GM21825 (cell line): Measurements from ENCODE around the gene PTPRA.

Source experiments
- ATAC-seq: cut with Tn5 transposase; IDR thresholded peaks from one replicate; pipeline ENCODE4 v1.9.1; 2021; ENCODE audit warnings: mild to moderate bottlenecking, moderate library complexity; ENCODE audit not compliant: unreplicated experiment

PTPRA gene

GRCh38 chr20:2847802-2848201 lies 25.5 kb upstream of the PTPRA start:
- no peak for ATAC-seq

- no peak for ATAC-seq
Observed at GRCh38 chr20:2849529-2849928, 23.8 kb upstream of the PTPRA start.

- no peak for ATAC-seq
Observed at GRCh38 chr20:2851086-2851485, 22.2 kb upstream of the PTPRA start.

DNA sequence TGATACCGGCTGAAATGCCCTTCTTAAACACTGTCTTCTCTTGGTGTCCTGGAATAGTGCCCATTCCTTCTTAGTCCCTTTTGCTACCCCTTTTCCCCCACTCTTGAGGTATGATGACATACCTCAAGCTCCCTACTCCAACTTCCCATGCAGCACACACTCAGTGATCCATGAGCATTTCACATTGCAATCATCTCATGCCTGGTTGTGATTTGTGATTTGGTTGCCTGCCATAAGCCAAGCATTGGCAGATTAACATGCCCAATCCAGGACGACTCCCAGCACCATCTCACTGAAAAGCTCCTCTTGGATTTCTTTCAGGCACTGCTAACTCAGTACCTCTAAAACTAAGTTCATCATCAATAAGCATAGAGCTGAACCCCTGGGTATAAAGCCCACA lies 14.7 kb upstream of the PTPRA start:
- no peak for ATAC-seq

DNA sequence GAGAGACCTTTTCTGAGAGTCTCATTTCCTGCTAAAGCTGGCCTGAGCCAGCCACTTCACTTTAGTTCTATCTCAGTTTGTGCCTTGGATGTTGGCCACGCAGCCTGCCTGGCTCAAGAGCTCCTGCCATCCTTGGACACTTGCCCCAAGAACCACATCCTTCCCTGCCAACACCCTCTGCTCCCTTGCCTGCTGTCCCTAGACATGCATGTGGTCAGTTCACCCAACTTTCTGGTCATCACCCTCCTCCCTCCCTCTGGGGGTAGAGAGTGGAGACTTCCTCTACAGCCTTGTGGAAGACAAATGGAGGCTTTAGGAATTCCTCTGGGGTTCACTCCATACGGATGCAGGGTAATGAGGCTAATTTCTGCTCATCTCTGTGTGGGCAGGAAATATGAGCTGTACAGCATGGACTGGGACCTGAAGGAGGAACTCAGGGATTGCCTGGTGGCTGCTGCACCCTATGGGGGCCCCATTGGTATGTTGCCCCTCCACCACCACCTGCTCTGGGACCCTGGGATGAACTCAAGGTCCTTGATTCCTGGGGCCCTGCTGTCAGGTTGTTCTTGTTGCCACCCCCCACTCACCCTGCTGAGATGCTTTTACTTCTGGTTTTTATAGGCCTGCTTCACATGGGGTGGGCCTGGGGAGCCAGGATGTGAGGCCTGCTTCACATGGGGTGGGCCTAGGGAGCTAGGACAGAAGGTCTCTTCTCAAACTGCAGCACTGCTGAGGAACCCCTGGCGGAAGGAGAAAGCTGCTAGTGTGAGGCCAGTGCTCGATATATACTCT lies 13.8 kb upstream of the PTPRA start:
- ATAC-seq: no peak

DNA sequence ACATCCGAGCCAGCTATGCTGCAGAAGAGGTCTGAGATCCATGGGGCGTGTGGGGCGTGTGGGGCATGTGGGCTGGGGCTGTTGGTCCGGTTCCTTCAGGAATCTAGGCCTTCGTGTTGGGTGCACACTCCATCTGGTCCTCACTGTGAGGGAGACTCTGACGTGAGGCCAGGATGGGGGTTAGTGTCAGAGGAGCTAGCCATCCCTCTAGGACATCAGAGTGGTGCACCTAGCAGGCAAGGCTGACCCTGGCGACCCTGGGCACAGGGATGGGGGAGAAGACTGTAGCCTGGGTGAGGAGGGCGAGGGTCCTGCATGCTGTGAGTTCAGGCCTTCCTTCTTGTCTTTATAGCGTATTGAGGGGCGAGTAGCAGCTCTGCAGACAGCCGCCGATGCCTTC lies 8.7 kb upstream of the PTPRA start:
- no peak for ATAC-seq

GRCh38 chr20:2865101-2865500 lies 8.2 kb upstream of the PTPRA start:
- ATAC-seq: no peak

DNA sequence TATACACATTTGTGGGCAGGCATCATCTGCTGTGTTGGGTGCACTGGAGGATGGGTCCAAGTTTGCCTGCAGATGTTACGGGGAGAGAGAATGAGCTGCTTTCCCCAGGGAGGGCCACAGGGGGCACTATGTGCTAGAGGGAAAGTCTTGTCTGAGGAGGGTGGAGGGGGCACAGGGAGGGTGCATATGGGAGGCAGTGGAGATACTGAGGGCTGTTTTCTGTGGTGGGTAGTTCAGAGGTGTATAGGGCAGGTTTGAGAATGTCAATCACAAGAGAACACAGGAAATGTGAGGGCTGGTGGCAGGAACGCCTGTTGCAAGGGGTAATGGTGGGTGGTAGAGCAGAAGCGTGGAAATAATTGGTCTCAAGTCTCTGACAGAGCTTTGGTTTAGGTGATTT lies 7.7 kb upstream of the PTPRA start:
- ATAC-seq: no peak

DNA sequence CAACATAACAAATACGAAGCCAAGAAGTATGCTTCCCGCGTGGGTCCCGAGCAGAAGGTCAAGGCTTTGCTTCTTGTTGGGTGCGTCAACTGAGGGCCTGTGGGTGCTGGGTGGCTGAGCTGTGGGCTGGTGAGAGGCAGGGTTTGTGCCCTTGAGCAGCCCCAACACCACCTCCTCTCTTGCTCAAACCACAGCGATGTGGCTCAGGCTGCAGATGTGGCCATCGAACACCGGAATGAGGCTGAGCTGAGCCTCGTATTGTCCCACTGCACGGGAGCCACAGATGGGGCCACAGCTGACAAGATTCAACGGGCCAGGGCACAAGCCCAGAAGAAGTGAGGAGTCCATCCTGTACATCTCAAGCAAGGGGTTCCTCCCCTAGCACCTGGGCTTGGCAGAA lies 7.0 kb upstream of the PTPRA start:
- ATAC-seq: no peak

GRCh38 chr20:2867081-2867864 lies 6.0 kb upstream of the PTPRA start:
- ATAC-seq: no peak

- ATAC-seq: no peak
Observed at GRCh38 chr20:2869381-2869780, 3.9 kb upstream of the PTPRA start.

- no peak for ATAC-seq
Observed at GRCh38 chr20:2871111-2871465, 2.2 kb upstream of the PTPRA start.

DNA sequence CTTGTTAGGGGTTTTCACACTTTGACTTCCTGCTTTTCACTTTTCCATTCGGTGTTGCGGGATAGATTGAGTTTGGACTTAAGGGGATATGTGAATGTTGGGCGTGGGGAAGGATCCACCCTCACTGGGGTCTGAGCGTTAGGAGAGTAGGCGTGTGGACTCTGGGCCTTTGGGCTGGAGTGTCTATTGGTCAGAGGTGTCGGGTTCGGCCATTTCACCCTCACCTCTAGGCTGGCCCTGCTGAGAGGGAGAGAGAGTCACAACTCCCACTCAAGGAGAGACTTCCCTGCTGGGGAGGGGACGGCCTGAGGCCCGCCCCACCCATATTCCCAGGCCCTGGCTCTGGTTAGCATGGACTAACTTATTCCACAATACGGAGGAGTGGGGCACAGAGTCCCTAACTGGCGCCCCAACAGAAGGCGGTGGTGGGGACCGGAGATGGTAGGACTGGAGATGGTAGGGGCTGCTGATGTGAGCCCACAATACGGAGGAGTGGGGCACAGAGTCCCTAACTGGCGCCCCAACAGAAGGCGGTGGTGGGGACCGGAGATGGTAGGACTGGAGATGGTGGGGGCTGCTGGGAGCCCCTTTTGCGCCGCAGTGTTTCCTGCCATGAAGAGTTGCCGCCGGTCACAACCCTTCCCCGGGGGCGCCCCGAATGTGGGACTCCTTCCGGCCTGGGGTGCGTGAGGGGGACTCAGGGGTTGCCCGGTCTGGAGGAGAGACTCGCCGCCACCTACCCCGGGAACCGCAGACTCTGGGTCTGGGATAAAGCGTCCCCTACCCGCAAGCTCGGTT lies 1.4 kb upstream of the PTPRA start:
- peak; percentile 4 for ATAC-seq

DNA sequence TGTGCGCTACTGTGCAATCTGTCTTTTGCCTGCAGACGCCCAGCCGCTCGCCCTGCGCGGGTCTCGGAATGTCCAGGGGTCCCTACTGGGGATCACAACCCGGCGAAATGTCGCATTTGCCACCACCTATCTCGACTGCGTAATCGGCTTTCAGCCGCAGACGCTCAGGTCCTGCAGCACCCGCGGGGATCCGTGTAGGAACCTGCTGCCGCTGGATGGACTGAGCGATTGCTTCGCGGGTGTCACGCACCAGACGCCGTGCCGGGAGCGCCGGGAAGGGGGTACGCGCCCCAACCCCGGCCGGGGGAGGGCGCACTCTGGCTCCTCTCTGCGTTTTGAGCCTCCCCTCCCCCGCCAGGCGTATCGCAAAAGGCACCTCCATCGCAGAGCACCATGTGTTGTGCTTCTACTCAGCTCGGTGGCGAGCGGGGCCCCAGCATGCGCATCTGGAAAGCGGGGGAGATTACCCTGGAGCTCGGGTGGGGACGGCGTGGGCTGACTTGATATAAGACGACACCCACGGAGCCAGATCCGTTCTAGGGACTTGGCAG lies 747 bp upstream of the PTPRA start:
- ATAC-seq: peak; percentile 39

DNA sequence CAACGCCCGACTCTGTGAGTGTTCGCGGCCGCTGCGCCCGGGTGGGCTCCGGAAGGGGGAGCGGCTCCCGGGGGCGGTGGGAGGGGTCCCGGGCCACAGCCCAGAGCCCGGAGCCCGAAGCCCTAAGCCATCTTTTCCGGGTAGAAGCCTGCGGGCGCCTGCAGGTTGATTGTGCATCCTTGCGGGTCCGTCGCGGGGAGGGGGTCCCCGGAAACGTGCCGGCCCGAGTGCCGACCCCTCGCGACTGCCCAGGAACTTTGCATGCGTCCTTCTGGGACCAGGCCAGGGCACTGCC lies 413 bp downstream of the PTPRA start:
- peak; percentile 38 for ATAC-seq

DNA sequence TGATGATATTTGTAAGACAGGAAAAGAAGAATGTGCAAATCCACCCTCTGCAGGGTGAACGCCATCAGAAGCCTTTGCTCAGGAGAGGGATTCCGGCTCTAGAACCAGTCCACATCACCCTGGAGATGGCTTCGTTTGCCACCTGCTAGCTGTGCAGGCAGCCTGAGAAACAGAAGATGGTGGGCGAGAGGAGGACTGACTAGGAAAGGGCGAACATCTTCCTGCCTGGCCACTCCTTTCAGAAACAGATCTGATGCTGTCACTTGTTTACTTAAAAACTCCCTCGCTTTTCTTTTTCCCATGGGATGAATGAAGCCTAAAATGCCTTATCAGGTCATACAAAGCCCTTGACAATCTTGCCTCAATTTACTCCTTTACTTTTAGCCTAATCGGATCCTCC lies 1.2 kb downstream of the PTPRA start:
- ATAC-seq: no peak

- no peak for ATAC-seq
Observed at GRCh38 chr20:2875690-2876203, 2.5 kb downstream of the PTPRA start.

GRCh38 chr20:2878515-2878914 lies 5.2 kb downstream of the PTPRA start:
- ATAC-seq: no peak

DNA sequence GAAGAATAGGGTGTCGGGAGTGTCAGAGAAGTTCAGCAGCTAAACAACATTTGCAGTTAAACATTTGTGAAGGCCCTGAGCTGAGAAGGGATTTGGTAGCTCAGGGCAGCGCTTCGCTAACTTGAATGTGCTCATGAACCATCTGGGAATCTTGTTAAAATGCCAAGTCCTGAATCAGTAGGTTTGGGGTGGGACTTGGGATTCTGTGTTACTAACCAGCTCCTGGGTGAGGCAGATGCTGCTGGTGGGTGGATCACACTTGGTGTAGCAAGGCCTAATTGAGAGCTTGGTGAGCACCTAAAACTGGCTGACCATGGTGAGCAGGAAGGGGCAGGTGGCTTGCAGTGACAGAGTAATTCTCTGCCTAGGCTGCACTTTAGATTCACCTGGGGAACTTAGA lies 5.9 kb downstream of the PTPRA start:
- no peak for ATAC-seq

GRCh38 chr20:2880650-2881049 lies 7.4 kb downstream of the PTPRA start:
- no peak for ATAC-seq
